GM10266 (cell line): ENCODE data around the gene DLD.
A peak's percentile ranks its signal among the peaks of the same experiment; 100 is the strongest.

Experiments
- DNase-seq: peaks from one replicate; pipeline ENCODE4 v3.0.0; 2012; ENCODE audit errors: extremely low spot score
- CTCF ChIP-seq: IDR thresholded peaks from 2 replicates; pipeline ENCODE4 v1.5.1; 2012; ENCODE audit warnings: mild to moderate bottlenecking, low read depth; ENCODE audit not compliant: control insufficient read depth, insufficient read depth; ENCODE audit errors: missing control alignments

The DLD gene

DNA sequence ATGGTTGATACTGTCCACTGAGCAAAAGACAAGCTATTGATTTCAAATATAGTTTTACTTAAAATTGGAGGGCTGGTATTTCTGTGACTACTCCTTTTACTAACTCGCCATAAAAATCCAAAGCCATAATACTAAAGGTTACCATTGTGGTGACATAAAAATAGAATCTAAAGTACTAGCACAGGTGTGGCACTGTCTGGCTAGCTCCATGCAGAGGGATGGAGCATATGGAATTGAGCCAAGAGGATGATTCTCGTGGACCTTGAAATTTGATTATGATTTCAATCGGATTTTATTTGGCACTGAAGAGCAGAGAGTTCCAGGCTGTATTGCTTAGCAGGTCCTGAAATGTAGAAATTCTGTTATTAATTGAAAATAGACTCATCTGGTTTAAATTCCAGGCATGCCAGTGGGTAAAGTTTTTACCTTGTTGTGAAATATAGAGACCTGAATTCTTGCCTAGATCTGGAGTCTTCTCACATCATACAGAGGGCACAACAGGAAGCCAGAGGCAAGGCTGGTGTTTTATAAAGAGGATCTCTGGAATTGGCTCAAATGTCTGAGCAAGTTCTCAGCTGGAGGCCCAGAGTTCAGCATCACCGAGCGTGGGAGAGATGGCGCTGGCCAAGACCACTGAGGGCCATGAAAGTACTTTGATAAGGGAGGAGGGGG, 29.9 kb upstream of the DLD start:
- no peak for DNase-seq
- no peak for TF ChIP-seq CTCF

GRCh38 chr7:107865956-107866775, 24.8 kb upstream of the DLD start:
- TF ChIP-seq CTCF, result no peak

DNA sequence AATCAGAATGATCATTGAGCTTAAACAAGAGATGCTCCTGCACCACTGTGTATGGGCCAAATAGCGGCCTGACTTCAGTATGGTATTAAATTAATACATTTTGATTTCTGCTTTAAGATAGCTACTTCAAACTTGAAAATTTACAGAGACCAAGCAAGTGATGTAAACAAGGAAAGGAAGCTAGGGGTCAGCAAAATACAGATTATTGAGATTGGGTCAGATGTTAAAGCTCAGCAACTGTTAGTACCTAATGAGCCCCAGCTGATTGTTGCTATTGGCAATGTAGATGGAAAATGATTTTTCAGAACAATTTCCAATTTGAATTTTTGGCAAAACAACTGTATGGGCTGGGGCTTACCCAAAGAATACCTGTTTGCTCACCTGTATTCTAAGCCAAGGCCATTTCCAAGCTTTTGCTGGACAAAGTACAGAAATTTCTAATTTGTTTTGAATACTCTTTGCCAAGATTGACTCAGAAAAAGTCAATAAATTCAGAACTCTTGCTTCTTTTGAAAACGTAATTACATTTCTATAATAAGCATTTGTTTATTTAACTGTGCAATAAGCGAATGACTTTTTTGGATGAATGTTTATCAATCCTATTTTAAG, 23.0 kb upstream of the DLD start:
- DNase-seq, result no peak
- no peak for TF ChIP-seq CTCF

More at GRCh38 chr7:107865956-107866775, 24.8 kb upstream of the DLD start:
- no peak for DNase-seq

DNA sequence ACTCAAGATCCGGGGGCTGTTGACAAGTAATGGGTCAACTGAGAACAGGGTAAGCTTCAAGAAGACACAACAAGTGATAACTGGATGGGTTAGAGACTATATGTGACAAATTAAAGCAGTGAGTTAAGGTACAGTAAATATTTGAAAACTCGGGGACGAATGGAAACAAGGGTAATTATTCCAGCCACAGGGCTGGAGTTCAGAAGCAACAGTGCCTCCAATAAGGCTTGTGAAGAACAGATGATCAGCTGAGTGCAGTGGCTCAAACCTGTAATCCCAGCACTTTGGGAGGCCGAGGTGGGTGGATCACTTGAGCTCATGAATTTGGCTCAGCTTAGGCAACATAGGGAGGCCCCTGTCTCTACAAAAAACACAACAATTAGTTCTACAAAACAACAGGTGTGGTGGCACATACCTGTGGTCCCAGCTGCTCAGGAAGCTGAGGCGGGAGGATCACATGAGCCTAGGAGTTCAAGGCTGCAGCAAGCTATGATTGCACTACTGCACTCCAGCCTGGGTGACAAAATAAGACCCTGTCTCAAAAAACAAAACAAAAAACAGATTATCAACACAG, 20.5 kb upstream of the DLD start:
- no peak for TF ChIP-seq CTCF
- DNase-seq, result no peak

GRCh38 chr7:107874111-107874510, 16.9 kb upstream of the DLD start:
- no peak for DNase-seq
- TF ChIP-seq CTCF, result no peak

- peak; percentile 61 for DNase-seq
- peak; percentile 62 for TF ChIP-seq CTCF
These were observed 16.2 kb upstream of the DLD start for GRCh38 chr7:107874605-107875446.
